K562 (cell line): ENCODE measurements around the gene STOM. TPM values are rescaled to one million over a fixed set of nuclear protein-coding genes. Genes with fewer than 3 reads are reported as not detected.
A peak's percentile ranks its signal among the peaks of the same experiment; 100 is the strongest.

ENCODE experiments used
- ATAC-seq: fragments of 200-7000 bp; cut with Tn5 transposase; 3 replicates; pipeline ENCODE4 v1.9.1; 2020; ENCODE audit warnings: moderate library complexity
- BruUV-seq: library from RNA; stranded (reverse); fragments of 400-500 nt; replicated peaks from 2 replicates; lab custom pipeline; 2021; lab: Mats Ljungman, UMichigan
- CTCF ChIA-PET: fragments of 300-600 bp; formaldehyde crosslinking; extraction: SDS; loops from one replicate; lab custom pipeline; 2021; ENCODE audit warnings: low intra/inter-chr PET ratio; lab: Yijun Ruan, JAX
- POLR2A ChIA-PET: fragments of 300-600, 350-650 bp; sonication (Branson Sonifier 250); formaldehyde crosslinking; extraction: SDS; loops from one replicate; lab custom pipeline; 2021; ENCODE audit warnings: antibody characterized with exemption, inconsistent platforms; lab: Yijun Ruan, JAX
- DNase-seq, 4 experiments: peaks; one replicate each; pipeline versions ENCODE4 v3.0.0 to v3.0.0-alpha.2; 2011 to 2018; ENCODE audit warnings: low spot score in 3 of 4, mixed read lengths in 3 of 4; ENCODE audit errors: extremely low read depth in 1 of 4
- FAIRE-seq: peaks from 2 replicates; lab custom pipeline; 2011; peaks lifted over from hg19 to GRCh38; lab: Jason Lieb, UNC
- H2AFZ ChIP-seq: 2 replicates; pipeline ENCODE4 v1.6.0; 2011; ENCODE audit warnings: low read depth, low read length, control low read depth, inconsistent platforms
- H3K27ac ChIP-seq: fragments of 200-600 bp; 3 replicates; pipeline ENCODE4 v1.8.0; 2011; ENCODE audit warnings: low read depth, mild to moderate bottlenecking, control low read depth, inconsistent platforms, low read length, moderate library complexity, mixed read lengths; ENCODE audit errors: extremely low read depth
- H3K27me3 ChIP-seq, 2 experiments: fragments of 300-600 bp in 1 of 2; 2 replicates in 1 of 2; 3 replicates in 1 of 2; pipeline versions ENCODE4 v1.6.0 to v1.8.0; 2011; ENCODE audit warnings: inconsistent platforms in 2 of 2, low read length in 2 of 2, mild to moderate bottlenecking in 1 of 2, mixed read lengths in 1 of 2, moderate library complexity in 1 of 2; ENCODE audit not compliant: control insufficient read depth in 2 of 2, insufficient read depth in 2 of 2
- H3K36me3 ChIP-seq: fragments of 300-600 bp; 3 replicates; pipeline ENCODE4 v1.8.0; 2011; ENCODE audit warnings: mild to moderate bottlenecking, low read length, inconsistent platforms; ENCODE audit not compliant: control insufficient read depth, insufficient read depth
- H3K4me1 ChIP-seq, 2 experiments: fragments of 200-600 bp in 1 of 2; replicated peaks in 1 of 2; 2 replicates in 1 of 2; 3 replicates in 1 of 2; pipeline versions ENCODE4 v1.5.1 to v1.8.0; 2011; ENCODE audit warnings: inconsistent platforms in 2 of 2, low read length in 2 of 2, mild to moderate bottlenecking in 1 of 2, mixed read lengths in 1 of 2, moderate library complexity in 1 of 2; ENCODE audit not compliant: control insufficient read depth in 2 of 2, insufficient read depth in 2 of 2
- H3K4me2 ChIP-seq: 2 replicates; pipeline ENCODE4 v1.6.1; 2011; ENCODE audit warnings: low read length, control low read depth, inconsistent platforms, mixed read lengths; ENCODE audit not compliant: insufficient read depth
- H3K4me3 ChIP-seq: fragments of 200-600 bp; sonication (generic), shearing (Covaris generic); 2 replicates; pipeline ENCODE4 v1.5.1; 2016; ENCODE audit warnings: control low read depth, inconsistent platforms
- H3K79me2 ChIP-seq: fragments of 200-600 bp; 3 replicates; pipeline ENCODE4 v1.8.0; 2011; ENCODE audit warnings: low read length, inconsistent platforms; ENCODE audit not compliant: control insufficient read depth, insufficient read depth
- H3K9ac ChIP-seq, 2 experiments: 2 replicates each; pipeline versions ENCODE4 v1.6.0 to v1.6.1; 2011; ENCODE audit warnings: low read depth in 2 of 2, low read length in 2 of 2, control low read depth in 1 of 2, inconsistent platforms in 1 of 2, mild to moderate bottlenecking in 1 of 2, mixed read lengths in 1 of 2; ENCODE audit not compliant: insufficient read depth in 1 of 2
- H3K9me1 ChIP-seq: one replicate; pipeline ENCODE4 v1.6.0; 2011; ENCODE audit warnings: inconsistent platforms, mild to moderate bottlenecking, low read length, moderate library complexity; ENCODE audit not compliant: control insufficient read depth, insufficient read depth
- H3K9me3 ChIP-seq: replicated peaks from 2 replicates; pipeline ENCODE4 v1.5.1; 2011; ENCODE audit warnings: low read depth, low read length, inconsistent platforms; ENCODE audit not compliant: control insufficient read depth, insufficient read depth
- H4K20me1 ChIP-seq: replicated peaks from 2 replicates; pipeline ENCODE4 v1.6.1; 2011; ENCODE audit warnings: low read length, inconsistent platforms, mixed read lengths; ENCODE audit not compliant: control insufficient read depth, insufficient read depth
- ATF7 ChIP-seq: fragments of 450-650 bp; IDR thresholded peaks from 2 replicates; pipeline ENCODE4 v1.7.1; 2014; ENCODE audit warnings: mild to moderate bottlenecking, moderate library complexity
- CBFA2T2 ChIP-seq: fragments of 450-650 bp; conservative IDR thresholded peaks from 2 replicates; pipeline ENCODE4 v1.6.1; 2017; ENCODE audit warnings: mild to moderate bottlenecking
- CBFA2T3 ChIP-seq: fragments of 450-650 bp; IDR thresholded peaks from 2 replicates; pipeline ENCODE4 v1.6.1; 2017
- HMG20A ChIP-seq: fragments of 450-650 bp; formaldehyde crosslinking; conservative IDR thresholded peaks from 2 replicates; pipeline ENCODE4 v1.4.0; 2020; ENCODE audit warnings: mild to moderate bottlenecking, mixed read lengths
- PHB2 ChIP-seq: fragments of 450-650 bp; IDR thresholded peaks from 2 replicates; pipeline ENCODE4 v1.6.1; 2017; ENCODE audit warnings: low read depth
- TAL1 ChIP-seq: fragments of 450-650 bp; IDR thresholded peaks from 2 replicates; pipeline ENCODE4 v1.6.1; 2016; ENCODE audit warnings: mild to moderate bottlenecking
- TCF3 ChIP-seq: sonication (generic); formaldehyde crosslinking; IDR thresholded peaks from 2 replicates; pipeline ENCODE4 v1.4.0; 2020; ENCODE audit warnings: mild to moderate bottlenecking, missing genetic modification reagents
- ZNF12 ChIP-seq: sonication (generic); formaldehyde crosslinking; IDR thresholded peaks from 2 replicates; pipeline ENCODE4 v1.4.0; 2020; ENCODE audit warnings: mild to moderate bottlenecking, missing genetic modification reagents
- WGBS: fragments of 100-300 bp; shearing (Covaris generic); methylation state at CpG from one replicate; pipeline ENCODE4 v1.1.6; 2016; ENCODE audit warnings: low coverage, mixed read lengths; ENCODE audit not compliant: insufficient coverage; ENCODE audit errors: missing lambda C conversion rate; 5-methylcytosine and 5-hydroxymethylcytosine counted together
- in situ Hi-C: fragments of 300-500 bp; cut with MboI; formaldehyde crosslinking; loops from 4 replicates; pipeline ENCODE4 v1.15.0; 2018; ENCODE audit warnings: inconsistent platforms, mixed read lengths
- intact Hi-C: fragments of 100-400 bp; cut with micrococcal nuclease; formaldehyde crosslinking; loops from 2 replicates; pipeline ENCODE4 v1.14.2; 2022
- polyA plus RNA-seq, 8 experiments: library from polyadenylated mRNA; depleted of rRNA in 4 of 8; stranded (reverse) in 5 of 8; unstranded in 3 of 8; fragments of >200 nt; fragmentation: Nextera tagmentation in 2 of 8; fragmentation: Illumina TruSeq in 1 of 8; extraction: Ambion mirVana in 2 of 8; extraction: Trizol in 1 of 8; gene quantifications; 2 replicates each; pipeline versions ENCODE4 v1.2.1 to v1.2.3, GENCODE V29; 2011 to 2014; ENCODE audit warnings: inconsistent platforms in 1 of 8, missing spikeins in 1 of 8
- total RNA-seq, 7 experiments: library from RNA; depleted of rRNA in 6 of 7; stranded (reverse); fragments of >200 nt in 6 of 7; fragmentation: Illumina TruSeq in 2 of 7; extraction: Trizol in 2 of 7; gene quantifications; 2 replicates each; pipeline versions ENCODE4 v1.2.1 to v1.2.3, GENCODE V29; 2011 to 2021; ENCODE audit warnings: low replicate concordance in 1 of 7
- TF ChIP-seq, protein P1 (sequence below), 2 experiments: fragments of 450-650 bp in 1 of 2; IDR thresholded peaks; 2 replicates each; pipeline ENCODE4 v1.6.1; 2011 to 2017; ENCODE audit warnings: low read depth in 2 of 2, antibody characterized with exemption in 1 of 2, borderline replicate concordance in 1 of 2, low read length in 1 of 2, mild to moderate bottlenecking in 1 of 2, mixed read lengths in 1 of 2; ENCODE audit not compliant: control insufficient read depth in 1 of 2

STOM gene
- total and polyA plus RNA-seq, 9 of the 15 experiments (the other 6 are each of a cell fraction or from before 2014, with no cell fraction given) = 23.2 to 140 (median 43.9) TPM

DNA sequence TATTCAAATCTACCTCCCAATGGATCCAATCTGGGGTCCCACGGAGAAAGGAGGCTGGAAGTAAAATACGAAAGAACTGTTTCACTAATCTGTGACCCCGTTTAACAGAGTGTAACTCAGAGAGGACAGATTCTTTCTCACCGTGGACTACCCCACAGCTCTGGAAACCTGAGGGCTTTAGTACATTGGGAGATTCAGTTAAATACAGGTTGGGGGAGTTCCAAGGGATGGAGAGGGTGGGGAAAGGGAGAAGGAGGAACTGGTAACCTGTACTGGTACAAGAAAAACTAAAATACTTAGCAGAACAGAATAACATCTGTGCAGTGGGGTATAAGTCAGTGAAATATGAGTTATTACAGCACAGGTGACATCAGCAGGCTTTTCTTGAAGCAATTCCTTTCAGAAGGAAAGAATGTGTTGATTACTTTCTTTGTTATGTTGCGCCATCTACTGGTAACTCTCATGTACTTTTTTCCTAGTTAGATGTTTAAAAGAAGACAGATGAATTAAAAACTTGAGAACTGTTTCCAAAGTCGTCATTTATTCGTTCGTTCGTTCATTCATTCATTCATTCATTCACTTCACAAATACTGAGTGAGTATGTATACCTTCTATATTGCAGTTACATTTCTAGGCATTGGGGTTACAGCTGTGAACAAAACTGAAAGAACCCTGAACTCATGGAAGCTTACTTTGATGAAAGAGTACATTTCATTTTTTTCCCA is 30.0 kb upstream of the STOM start (continued):
- TF ChIP-seq, protein P1, sequence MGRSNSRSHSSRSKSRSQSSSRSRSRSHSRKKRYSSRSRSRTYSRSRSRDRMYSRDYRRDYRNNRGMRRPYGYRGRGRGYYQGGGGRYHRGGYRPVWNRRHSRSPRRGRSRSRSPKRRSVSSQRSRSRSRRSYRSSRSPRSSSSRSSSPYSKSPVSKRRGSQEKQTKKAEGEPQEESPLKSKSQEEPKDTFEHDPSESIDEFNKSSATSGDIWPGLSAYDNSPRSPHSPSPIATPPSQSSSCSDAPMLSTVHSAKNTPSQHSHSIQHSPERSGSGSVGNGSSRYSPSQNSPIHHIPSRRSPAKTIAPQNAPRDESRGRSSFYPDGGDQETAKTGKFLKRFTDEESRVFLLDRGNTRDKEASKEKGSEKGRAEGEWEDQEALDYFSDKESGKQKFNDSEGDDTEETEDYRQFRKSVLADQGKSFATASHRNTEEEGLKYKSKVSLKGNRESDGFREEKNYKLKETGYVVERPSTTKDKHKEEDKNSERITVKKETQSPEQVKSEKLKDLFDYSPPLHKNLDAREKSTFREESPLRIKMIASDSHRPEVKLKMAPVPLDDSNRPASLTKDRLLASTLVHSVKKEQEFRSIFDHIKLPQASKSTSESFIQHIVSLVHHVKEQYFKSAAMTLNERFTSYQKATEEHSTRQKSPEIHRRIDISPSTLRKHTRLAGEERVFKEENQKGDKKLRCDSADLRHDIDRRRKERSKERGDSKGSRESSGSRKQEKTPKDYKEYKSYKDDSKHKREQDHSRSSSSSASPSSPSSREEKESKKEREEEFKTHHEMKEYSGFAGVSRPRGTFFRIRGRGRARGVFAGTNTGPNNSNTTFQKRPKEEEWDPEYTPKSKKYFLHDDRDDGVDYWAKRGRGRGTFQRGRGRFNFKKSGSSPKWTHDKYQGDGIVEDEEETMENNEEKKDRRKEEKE (IDR thresholded peaks at IDR 0.05; ENCODE audit: borderline replicate concordance in 1 of 2, control insufficient read depth in 1 of 2, low read depth in 2 of 2, low read length in 1 of 2) = no peak
- no peak for TF ChIP-seq ZNF12
- 0 out of 2 replicates have a peak, but pooled peaks have one; percentile 43 for TF ChIP-seq ATF7

DNA sequence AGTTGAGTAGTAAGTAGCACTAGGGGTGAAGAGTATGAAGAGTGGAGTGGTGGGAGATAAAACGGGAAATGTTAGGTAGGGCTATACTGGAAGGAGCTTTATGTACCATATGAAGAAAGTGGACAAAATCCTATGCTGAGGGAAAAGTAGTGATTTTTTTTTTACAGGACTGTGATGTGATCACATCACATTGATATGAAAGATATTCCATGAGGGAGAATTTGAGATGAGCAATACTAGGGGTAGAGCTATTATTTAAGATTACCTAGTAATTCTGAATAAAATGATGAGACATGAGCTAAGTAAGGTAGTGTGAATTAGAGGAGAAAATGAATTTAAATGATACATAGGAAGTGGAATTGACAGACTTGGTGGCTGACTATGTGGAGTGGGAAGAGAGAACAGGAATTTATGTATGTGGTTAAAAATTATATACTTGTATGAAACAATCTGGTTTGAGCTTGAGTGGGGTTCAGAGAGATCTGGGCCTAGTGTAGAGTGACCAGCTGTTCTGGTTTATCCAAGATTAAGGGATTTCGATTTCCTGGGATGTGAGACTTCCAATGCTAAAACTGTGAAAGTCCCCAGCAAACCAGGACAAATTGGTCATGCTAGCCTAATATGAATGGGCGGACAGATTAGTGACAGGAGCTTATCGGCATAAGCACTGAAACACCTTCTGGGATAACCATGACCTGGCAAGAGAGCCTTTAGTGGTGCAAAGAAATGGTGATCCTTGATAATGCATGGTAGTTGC is 29.3 kb upstream of the STOM start:
- WGBS = 43% methylated on average over 4 of the region's 4 CpGs
- ChIA-PET POLR2A (interaction anchor here (0.9 to 1.6 kb wide), 2 partner anchors 28 to 181 kb away, joined by 3 to 4 read pairs; no protein-coding TSS in a partner anchor), CTCF (interaction anchor here (0.7 to 4.1 kb wide), 9 partner anchors 9 to 277 kb away, joined by 3 to 107 read pairs (median 4); no protein-coding TSS in a partner anchor)
- H3K36me3 ChIP-seq = no peaks in the 10 kb centered on the region
- FAIRE-seq (no peak), DNase-seq (peak in 1 of 4 experiments; percentile 26), ATAC-seq (peak; percentile 47)
- no peak overlapping the region for H3K27ac ChIP-seq
- peaks cover 0 to 5% of the 10 kb centered on the region in 2 experiments; a peak in 3 of 5 replicates for H3K4me1 ChIP-seq
- intact Hi-C loops (loop anchor here (10.0 kb wide), 1 partner anchor 415 kb away; no protein-coding TSS in a partner anchor), in situ Hi-C loops (loop anchor here (5.0 to 10.0 kb wide), 3 partner anchors 82 to 645 kb away; no protein-coding TSS in a partner anchor)
- no peak overlapping the region for H3K9ac ChIP-seq
- no peak overlapping the region for H3K4me3 ChIP-seq
- H3K27me3 ChIP-seq = no peaks in the 10 kb centered on the region
- H3K4me2 ChIP-seq = no peak overlapping the region
- no peaks in the 10 kb centered on the region for H3K9me1 ChIP-seq
- TF ChIP-seq HMG20A (CRISPR knock-in tag) = no peak
- TF ChIP-seq TCF3 (CRISPR knock-in tag) = peak; percentile 37; the same call in 1 of the 2 replicates
- no peak for TF ChIP-seq PHB2
- peak; percentile 47; the same call in 1 of the 2 replicates for TF ChIP-seq CBFA2T3
- TF ChIP-seq CBFA2T2 = peak; percentile 19
- 0 out of 2 replicates have a peak, but pooled peaks have one; percentile 11 for TF ChIP-seq TAL1
- H4K20me1 ChIP-seq = no peaks in the 10 kb centered on the region
- H3K9me3 ChIP-seq = no peaks in the 10 kb centered on the region
- no peaks in the 10 kb centered on the region for H3K79me2 ChIP-seq
- no TSS peak for BruUV-seq
- H2AFZ ChIP-seq = no peak overlapping the region
